MCF 10A (cell line): ENCODE measurements around the gene MS4A4A. TPM values are rescaled to one million over a fixed set of nuclear protein-coding genes. Genes with fewer than 3 reads are reported as not detected.

Experiments
- BruUV-seq: library from RNA; stranded (reverse); fragments of 400-500 nt; replicated peaks from 2 replicates; lab custom pipeline; 2021; lab: Mats Ljungman, UMichigan
- CTCF ChIA-PET: fragments of 300-600 bp; sonication (Branson Sonifier 250); formaldehyde crosslinking; extraction: SDS; loops from one replicate; lab custom pipeline; 2021; ENCODE audit warnings: antibody characterized with exemption, inconsistent platforms; lab: Yijun Ruan, JAX
- POLR2A ChIA-PET: fragments of 300-600, 350-650 bp; sonication (Branson Sonifier 250); formaldehyde crosslinking; extraction: SDS; loops from one replicate; lab custom pipeline; 2020; ENCODE audit warnings: antibody characterized with exemption, inconsistent platforms; lab: Yijun Ruan, JAX
- DNase-seq: peaks from one replicate; pipeline ENCODE4 v3.0.0-alpha.2; 2018; ENCODE audit not compliant: unreplicated experiment
- H3K27ac Mint-ChIP-seq: one replicate; pipeline ENCODE4 v1.8.0; 2022; ENCODE audit warnings: mild to moderate bottlenecking, low read depth, mixed read lengths; ENCODE audit not compliant: unreplicated experiment
- H3K27me3 Mint-ChIP-seq: one replicate; pipeline ENCODE4 v1.8.0; 2022; ENCODE audit warnings: mixed read lengths; ENCODE audit not compliant: insufficient read depth, unreplicated experiment
- H3K36me3 Mint-ChIP-seq: one replicate; pipeline ENCODE4 v1.8.0; 2022; ENCODE audit warnings: mild to moderate bottlenecking, moderate library complexity, mixed read lengths; ENCODE audit not compliant: insufficient read depth, unreplicated experiment
- H3K4me1 Mint-ChIP-seq: one replicate; pipeline ENCODE4 v1.8.0; 2022; ENCODE audit warnings: mixed read lengths; ENCODE audit not compliant: insufficient read depth, unreplicated experiment
- H3K4me3 Mint-ChIP-seq: one replicate; pipeline ENCODE4 v1.8.0; 2022; ENCODE audit warnings: mild to moderate bottlenecking, moderate library complexity, mixed read lengths; ENCODE audit not compliant: unreplicated experiment
- H3K9me3 Mint-ChIP-seq: one replicate; pipeline ENCODE4 v1.8.0; 2022; ENCODE audit warnings: mixed read lengths; ENCODE audit not compliant: unreplicated experiment
- CTCF ChIP-seq: fragments of 200-600 bp; IDR thresholded peaks from one replicate; pipeline ENCODE4 v1.8.0; 2022; ENCODE audit warnings: antibody characterized with exemption, mild to moderate bottlenecking; ENCODE audit not compliant: unreplicated experiment
- intact Hi-C: fragments of 100-400 bp; cut with micrococcal nuclease; formaldehyde crosslinking; loops from 2 replicates; pipeline ENCODE4 v1.14.1; 2022
- total RNA-seq: library from RNA; stranded (reverse); gene quantifications from 2 replicates; pipeline ENCODE4 v1.2.3, GENCODE V29; 2022

Gene MS4A4A
- total RNA-seq, 1 experiment from 2014 or later = not detected

GRCh38 chr11:60241786-60242185, 38.7 kb upstream of the MS4A4A start:
- no peak for TF ChIP-seq CTCF
- no peak for DNase-seq
- Mint-ChIP-seq H3K36me3 (no peaks in the 10 kb centered on the region), H3K4me1 (no peaks in the 10 kb centered on the region), H3K27ac (no peak overlapping the region), H3K27me3 (peaks cover 64% of the 10 kb centered on the region), H3K9me3 (no peaks in the 10 kb centered on the region), H3K4me3 (no peak overlapping the region)
- ChIA-PET CTCF (no interaction called here), POLR2A (no interaction called here)
- no TSS peak for BruUV-seq
- intact Hi-C loops = no loop called here

GRCh38 chr11:60242740-60243239, 37.7 kb upstream of the MS4A4A start, which contains the start of gene MS4A4E:
MS4A4E (minus strand) TSS chr11:60243137; CDS start chr11:60230055, 13,082 bp downstream.
- intact Hi-C loops = no loop called here
- Mint-ChIP-seq H3K36me3 (no peaks in the 10 kb centered on the region), H3K27ac (no peak within 1 kb of the TSS), H3K4me1 (no peaks in the 10 kb centered on the region), H3K9me3 (no peaks in the 10 kb centered on the region), H3K4me3 (no peak within 1 kb of the TSS), H3K27me3 (peaks cover 60% of the 10 kb centered on the region)
- DNase-seq = no peak
- TF ChIP-seq CTCF = no peak
- no TSS peak for BruUV-seq
- POLR2A ChIA-PET = interaction anchor here (0.8 to 1.1 kb wide), 2 partner anchors 10 to 19 kb away, joined by 3 read pairs; no protein-coding TSS in a partner anchor
- CTCF ChIA-PET = interaction anchor here (0.7 kb wide), 1 partner anchor 9 kb away, joined by 3 read pairs; no protein-coding TSS in a partner anchor

- Mint-ChIP-seq H3K27ac (no peak overlapping the region), H3K4me1 (no peaks in the 10 kb centered on the region), H3K9me3 (peaks cover 9% of the 10 kb centered on the region), H3K27me3 (peaks cover 44% of the 10 kb centered on the region), H3K4me3 (no peak overlapping the region), H3K36me3 (no peaks in the 10 kb centered on the region)
- intact Hi-C loops = loop anchor here (1.0 kb wide), 1 partner anchor 82 kb away; no protein-coding TSS in a partner anchor
- peak; percentile 18 for DNase-seq
- CTCF ChIA-PET = interaction anchor here (0.6 to 3.2 kb wide), 26 partner anchors 9 to 582 kb away, joined by 3 to 36 read pairs (median 3); partner anchors contain the start of gene MS4A6A
- no peak for TF ChIP-seq CTCF
- POLR2A ChIA-PET = interaction anchor here (0.6 to 1.1 kb wide), 4 partner anchors 9 to 655 kb away, joined by 3 to 4 read pairs (median 4); partner anchors contain the start of gene PRPF19
- BruUV-seq = no TSS peak
Observed at GRCh38 chr11:60251485-60252212, 28.8 kb upstream of the MS4A4A start.
